Nephron (organoid): ENCODE measurements around the gene KIF23.

Experiments used
- H3K27ac Mint-ChIP-seq, 3 experiments: 2 replicates each; pipeline ENCODE4 v1.8.0; 2020; ENCODE audit warnings: mixed read lengths in 3 of 3, mild to moderate bottlenecking in 2 of 3, moderate library complexity in 1 of 3
- H3K27me3 Mint-ChIP-seq: 2 replicates; pipeline ENCODE4 v1.8.0; 2021; ENCODE audit warnings: low read depth, mild to moderate bottlenecking, moderate library complexity, mixed read lengths
- H3K36me3 Mint-ChIP-seq: 2 replicates; pipeline ENCODE4 v1.8.0; 2020; ENCODE audit warnings: low read depth, mixed read lengths
- H3K4me1 Mint-ChIP-seq: 2 replicates; pipeline ENCODE4 v1.8.0; 2020; ENCODE audit warnings: mixed read lengths
- H3K4me3 Mint-ChIP-seq, 3 experiments: 2 replicates each; pipeline ENCODE4 v1.8.0; 2020; ENCODE audit warnings: mild to moderate bottlenecking in 3 of 3, mixed read lengths in 3 of 3, moderate library complexity in 2 of 3
- H3K9me3 Mint-ChIP-seq: 2 replicates; pipeline ENCODE4 v1.8.0; 2020; ENCODE audit warnings: mixed read lengths
- CTCF ChIP-seq, 3 experiments: fragments of 200-600 bp; sonication (generic); IDR thresholded peaks; one replicate each; pipeline ENCODE4 v1.5.0; 2021; ENCODE audit warnings: antibody characterized with exemption in 3 of 3; ENCODE audit not compliant: unreplicated experiment in 3 of 3

The KIF23 gene

GRCh38 chr15:69467636-69468035 is 53.5 kb downstream of the KIF23 start:
- H3K4me1 Mint-ChIP-seq, result peaks cover 17% of the 10 kb centered on the region
- peaks cover 11% of the 10 kb centered on the region for H3K27me3 Mint-ChIP-seq
- TF ChIP-seq CTCF (IDR thresholded peaks at IDR 0.05; ENCODE audit: unreplicated experiment in 3 of 3), result no peak
- H3K27ac Mint-ChIP-seq, result no peak overlapping the region
- no peaks in the 10 kb centered on the region for H3K36me3 Mint-ChIP-seq
- no peak overlapping the region for H3K4me3 Mint-ChIP-seq
- no peaks in the 10 kb centered on the region for H3K9me3 Mint-ChIP-seq

- Mint-ChIP-seq H3K4me3 (no peak overlapping the region), H3K4me1 (peaks cover 9% of the 10 kb centered on the region), H3K27ac (peak overlapping the region in 2 of 3 experiments; percentile 9 to 40), H3K27me3 (peaks cover 13% of the 10 kb centered on the region), H3K36me3 (no peaks in the 10 kb centered on the region), H3K9me3 (no peaks in the 10 kb centered on the region)
- TF ChIP-seq CTCF (IDR thresholded peaks at IDR 0.05; ENCODE audit: unreplicated experiment in 3 of 3), result no peak
Observed at GRCh38 chr15:69468241-69469121, 54.3 kb downstream of the KIF23 start.

GRCh38 chr15:69469467-69470201 is 55.5 kb downstream of the KIF23 start:
- H3K27me3 Mint-ChIP-seq, result peaks cover 13% of the 10 kb centered on the region
- H3K27ac Mint-ChIP-seq, result no peak overlapping the region
- TF ChIP-seq CTCF (IDR thresholded peaks at IDR 0.05; ENCODE audit: unreplicated experiment in 3 of 3), result no peak
- no peaks in the 10 kb centered on the region for H3K9me3 Mint-ChIP-seq
- H3K36me3 Mint-ChIP-seq, result no peaks in the 10 kb centered on the region
- H3K4me3 Mint-ChIP-seq, result no peak overlapping the region
- peaks cover 5% of the 10 kb centered on the region for H3K4me1 Mint-ChIP-seq

GRCh38 chr15:69472046-69472445 is 57.9 kb downstream of the KIF23 start:
- no peak for TF ChIP-seq CTCF (IDR thresholded peaks at IDR 0.05; ENCODE audit: unreplicated experiment in 3 of 3)
- H3K4me3 Mint-ChIP-seq, result no peak overlapping the region
- no peak overlapping the region for H3K27ac Mint-ChIP-seq
- H3K27me3 Mint-ChIP-seq, result peaks cover 20% of the 10 kb centered on the region
- H3K36me3 Mint-ChIP-seq, result no peaks in the 10 kb centered on the region
- peaks cover 5% of the 10 kb centered on the region for H3K4me1 Mint-ChIP-seq
- no peaks in the 10 kb centered on the region for H3K9me3 Mint-ChIP-seq

GRCh38 chr15:69472562-69472961 is 58.4 kb downstream of the KIF23 start:
- H3K4me1 Mint-ChIP-seq, result peaks cover 5% of the 10 kb centered on the region

More at GRCh38 chr15:69472562-69472961, 58.4 kb downstream of the KIF23 start:
- Mint-ChIP-seq H3K9me3 (no peaks in the 10 kb centered on the region), H3K27ac (no peak overlapping the region), H3K4me3 (no peak overlapping the region), H3K36me3 (no peaks in the 10 kb centered on the region), H3K27me3 (peaks cover 20% of the 10 kb centered on the region)
- TF ChIP-seq CTCF (IDR thresholded peaks at IDR 0.05; ENCODE audit: unreplicated experiment in 3 of 3), result no peak
